Caco-2 (cell line): ENCODE data around the gene ANO6. TPM values are rescaled to one million over a fixed set of nuclear protein-coding genes. Genes with fewer than 3 reads are reported as not detected.

ENCODE experiments used
- BruUV-seq: library from RNA; stranded (reverse); fragments of 400-500 nt; replicated peaks from 2 replicates; lab custom pipeline; 2021; lab: Mats Ljungman, UMichigan
- CTCF ChIA-PET: fragments of 300-600 bp; sonication (Branson Sonifier 250); formaldehyde crosslinking; loops from one replicate; lab custom pipeline; 2022; ENCODE audit warnings: antibody characterized with exemption; lab: Charles Lee
- POLR2A ChIA-PET: fragments of 300-600 bp; sonication (Branson Sonifier 250); formaldehyde crosslinking; loops from one replicate; lab custom pipeline; 2022; ENCODE audit warnings: antibody characterized with exemption; lab: Charles Lee
- DNase-seq, 2 experiments: peaks; one replicate each; pipeline versions ENCODE4 v3.0.0 to v3.0.0-alpha.2; 2020 to 2022
- H3K27me3 ChIP-seq: replicated peaks from 2 replicates; pipeline ENCODE4 v1.6.0; 2011; ENCODE audit warnings: low read length; ENCODE audit not compliant: control insufficient read depth, insufficient read depth
- H3K36me3 ChIP-seq: 2 replicates; pipeline ENCODE4 v1.5.1; 2011; ENCODE audit warnings: low read length; ENCODE audit not compliant: control insufficient read depth, insufficient read depth
- H3K4me1 ChIP-seq: fragments of 250-450 bp; sonication (Bioruptor Pico); 2 replicates; pipeline ENCODE4 v1.5.1; 2020; ENCODE audit warnings: mild to moderate bottlenecking
- H3K4me3 ChIP-seq: 2 replicates; pipeline ENCODE4 v1.5.1; 2011; ENCODE audit warnings: low read depth, mild to moderate bottlenecking, control low read depth, low read length
- H3K9me3 ChIP-seq: fragments of 250-450 bp; sonication (Bioruptor Pico); 2 replicates; pipeline ENCODE4 v1.5.1; 2020; ENCODE audit warnings: mild to moderate bottlenecking, moderate library complexity
- H3K27ac Mint-ChIP-seq: one replicate; pipeline ENCODE4 v1.8.0; 2022; ENCODE audit warnings: mixed read lengths; ENCODE audit not compliant: unreplicated experiment
- H3K27me3 Mint-ChIP-seq: one replicate; pipeline ENCODE4 v1.8.0; 2022; ENCODE audit warnings: mixed read lengths; ENCODE audit not compliant: insufficient read depth, unreplicated experiment
- H3K36me3 Mint-ChIP-seq: one replicate; pipeline ENCODE4 v1.8.0; 2022; ENCODE audit warnings: mild to moderate bottlenecking, mixed read lengths; ENCODE audit not compliant: insufficient read depth, unreplicated experiment
- H3K4me1 Mint-ChIP-seq: one replicate; pipeline ENCODE4 v1.8.0; 2022; ENCODE audit warnings: low read depth, mixed read lengths; ENCODE audit not compliant: unreplicated experiment
- H3K4me3 Mint-ChIP-seq: one replicate; pipeline ENCODE4 v1.8.0; 2022; ENCODE audit warnings: mild to moderate bottlenecking, moderate library complexity, mixed read lengths; ENCODE audit not compliant: unreplicated experiment
- H3K9me3 Mint-ChIP-seq: one replicate; pipeline ENCODE4 v1.8.0; 2022; ENCODE audit warnings: mixed read lengths; ENCODE audit not compliant: unreplicated experiment
- CTCF ChIP-seq, 2 experiments: fragments of 200-600 bp in 1 of 2; IDR thresholded peaks; 1 replicate in 1 of 2; 2 replicates in 1 of 2; pipeline versions ENCODE4 v1.5.1 to v1.8.0; 2011 to 2022; ENCODE audit warnings: antibody characterized with exemption in 1 of 2, control low read depth in 1 of 2, inconsistent platforms in 1 of 2, low read depth in 1 of 2, low read length in 1 of 2, mild to moderate bottlenecking in 1 of 2, moderate library complexity in 1 of 2; ENCODE audit not compliant: insufficient read depth in 1 of 2, severe bottlenecking in 1 of 2, unreplicated experiment in 1 of 2
- intact Hi-C: fragments of 100-400 bp; cut with micrococcal nuclease; formaldehyde crosslinking; loops from one replicate; pipeline ENCODE4 v1.10.0; 2022; ENCODE audit not compliant: unreplicated experiment
- total RNA-seq: library from RNA; stranded (reverse); gene quantifications from 2 replicates; pipeline ENCODE4 v1.2.3, GENCODE V29; 2022

ANO6 gene
- total RNA-seq, 1 experiment from 2014 or later: 126 TPM

- Histone ChIP-seq H3K27me3 (no peaks in the 10 kb centered on the region), H3K36me3 (no peaks in the 10 kb centered on the region; the same call in 1 of the 2 replicates), H3K9me3 (no peaks in the 10 kb centered on the region), H3K4me1 (peaks cover 76% of the 10 kb centered on the region), H3K4me3 (no peak overlapping the region)
- CTCF ChIA-PET: no interaction called here
- Mint-ChIP-seq H3K4me3 (no peak overlapping the region), H3K9me3 (no peaks in the 10 kb centered on the region), H3K4me1 (peaks cover 49% of the 10 kb centered on the region), H3K27me3 (no peaks in the 10 kb centered on the region), H3K36me3 (peaks cover 38% of the 10 kb centered on the region), H3K27ac (no peak overlapping the region)
- DNase-seq: no peak
- no TSS peak for BruUV-seq
- intact Hi-C loops: loop anchor here (10.0 kb wide), 1 partner anchor 293 kb away; no protein-coding TSS in a partner anchor
- POLR2A ChIA-PET: no interaction called here
- no peak for TF ChIP-seq CTCF (IDR thresholded peaks at IDR 0.05; ENCODE audit: insufficient read depth in 1 of 2, low read depth in 1 of 2, low read length in 1 of 2, severe bottlenecking in 1 of 2, unreplicated experiment in 1 of 2)
Observed at GRCh38 chr12:45291518-45291917, 75.6 kb downstream of the ANO6 start.

- no peaks in the 10 kb centered on the region for H3K9me3 ChIP-seq
- ChIA-PET POLR2A (no interaction called here), CTCF (interaction anchor here (0.9 kb wide), 1 partner anchor 101 kb away, joined by 4 read pairs; no protein-coding TSS in a partner anchor)
- no peak for DNase-seq
- H3K4me3 Mint-ChIP-seq: no peak overlapping the region
- H3K9me3 Mint-ChIP-seq: no peaks in the 10 kb centered on the region
- no TSS peak for BruUV-seq
- H3K4me3 ChIP-seq: no peak overlapping the region
- TF ChIP-seq CTCF (IDR thresholded peaks at IDR 0.05; ENCODE audit: insufficient read depth in 1 of 2, low read depth in 1 of 2, low read length in 1 of 2, severe bottlenecking in 1 of 2, unreplicated experiment in 1 of 2): no peak
- peaks cover 46% of the 10 kb centered on the region for H3K4me1 Mint-ChIP-seq
- H3K27ac Mint-ChIP-seq: peak overlapping the region; percentile 29
- H3K36me3 Mint-ChIP-seq: peaks cover 36% of the 10 kb centered on the region
- H3K27me3 Mint-ChIP-seq: no peaks in the 10 kb centered on the region
- H3K36me3 ChIP-seq: no peaks in the 10 kb centered on the region; the same call in 1 of the 2 replicates
- intact Hi-C loops: loop anchor here (10.0 kb wide), 1 partner anchor 292 kb away; no protein-coding TSS in a partner anchor
- no peaks in the 10 kb centered on the region for H3K27me3 ChIP-seq
- H3K4me1 ChIP-seq: peaks cover 78% of the 10 kb centered on the region
Observed at GRCh38 chr12:45292486-45293195, 76.7 kb downstream of the ANO6 start.

GRCh38 chr12:45294906-45295305 is 79.0 kb downstream of the ANO6 start:
- no TSS peak for BruUV-seq
- TF ChIP-seq CTCF (IDR thresholded peaks at IDR 0.05; ENCODE audit: insufficient read depth in 1 of 2, low read depth in 1 of 2, low read length in 1 of 2, severe bottlenecking in 1 of 2, unreplicated experiment in 1 of 2): no peak
- no peaks in the 10 kb centered on the region for H3K27me3 Mint-ChIP-seq
- no peaks in the 10 kb centered on the region for H3K27me3 ChIP-seq
- peaks cover 49% of the 10 kb centered on the region for H3K4me1 Mint-ChIP-seq
- H3K36me3 Mint-ChIP-seq: peaks cover 41% of the 10 kb centered on the region
- CTCF ChIA-PET: interaction anchor here (0.6 kb wide), 1 partner anchor 66 kb away, joined by 4 read pairs; no protein-coding TSS in a partner anchor
- H3K9me3 ChIP-seq: no peaks in the 10 kb centered on the region
- peaks cover 83% of the 10 kb centered on the region for H3K4me1 ChIP-seq
- no peak for DNase-seq
- H3K36me3 ChIP-seq: no peaks in the 10 kb centered on the region; the same call in 1 of the 2 replicates
- POLR2A ChIA-PET: no interaction called here
- intact Hi-C loops: loop anchor here (10.0 kb wide), 1 partner anchor 290 kb away; no protein-coding TSS in a partner anchor
- no peak overlapping the region for H3K4me3 ChIP-seq
- H3K9me3 Mint-ChIP-seq: no peaks in the 10 kb centered on the region
- no peak overlapping the region for H3K27ac Mint-ChIP-seq
- H3K4me3 Mint-ChIP-seq: no peak overlapping the region
